ENCODE measurements around the gene UBE2J2. TPM values are rescaled to one million over a fixed set of nuclear protein-coding genes. Genes with fewer than 3 reads are reported as not detected.

UBE2J2 gene
- total RNA-seq, 4 donors from 2014 or later: 33.0 to 58.4 (median 36.2) TPM

DNA sequence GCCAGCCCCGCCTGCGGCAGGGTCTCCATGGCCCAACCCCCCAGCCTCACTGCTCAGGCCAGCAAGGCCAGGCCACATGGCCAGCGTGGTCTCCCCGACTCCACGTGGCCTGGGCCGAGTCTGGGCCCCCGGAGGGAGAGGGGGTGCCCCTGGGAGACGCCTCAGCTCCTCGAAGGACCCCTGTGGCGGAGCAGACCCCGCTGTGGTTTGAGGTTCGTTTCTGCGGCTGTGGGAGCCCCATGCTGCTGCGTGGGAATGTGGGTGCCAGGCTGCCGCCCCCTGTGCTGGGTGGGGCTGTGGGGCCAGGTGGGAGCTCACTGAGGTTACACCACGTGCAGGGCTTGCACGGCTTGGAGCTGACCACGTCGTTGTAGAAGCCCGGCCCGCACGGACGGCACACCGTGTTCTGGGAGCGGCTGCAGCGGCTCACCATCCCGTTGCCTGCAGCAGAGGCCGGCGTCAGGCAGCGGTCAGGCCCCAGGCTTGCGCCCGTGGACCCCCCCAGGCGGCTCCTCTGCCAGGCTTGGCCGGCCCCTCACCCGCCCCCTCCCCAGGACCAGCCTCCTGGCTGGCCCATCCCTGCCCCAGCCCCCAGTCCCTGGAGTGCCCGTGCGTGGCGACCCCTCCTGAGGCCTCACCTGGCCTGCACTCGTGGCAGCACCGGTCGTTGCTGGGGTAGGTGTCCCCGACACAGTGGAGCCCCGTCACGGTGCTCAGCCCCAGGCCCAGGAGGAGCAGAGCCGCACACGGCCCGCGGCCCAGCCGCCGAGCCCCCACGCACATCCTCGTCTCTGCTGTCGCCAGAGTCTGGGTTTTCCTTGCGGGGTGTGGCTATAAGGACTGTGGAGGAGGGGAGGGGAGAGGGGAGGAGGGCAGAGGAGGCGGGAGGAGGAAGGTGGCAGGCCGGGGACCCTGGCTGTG, 60.0 kb downstream of the UBE2J2 start, which contains the start of gene TNFRSF4:
TSS of gene TNFRSF4 (minus strand) at position 809 of the 921 bp plus-strand sequence. CDS start at position 783, 26 bp downstream.
- intact Hi-C loops (cut with DNase I): no loop called here
- 55 to 74% methylated on average over 13 to 14 of the region's 56 CpGs for WGBS, 2 donors

DNA sequence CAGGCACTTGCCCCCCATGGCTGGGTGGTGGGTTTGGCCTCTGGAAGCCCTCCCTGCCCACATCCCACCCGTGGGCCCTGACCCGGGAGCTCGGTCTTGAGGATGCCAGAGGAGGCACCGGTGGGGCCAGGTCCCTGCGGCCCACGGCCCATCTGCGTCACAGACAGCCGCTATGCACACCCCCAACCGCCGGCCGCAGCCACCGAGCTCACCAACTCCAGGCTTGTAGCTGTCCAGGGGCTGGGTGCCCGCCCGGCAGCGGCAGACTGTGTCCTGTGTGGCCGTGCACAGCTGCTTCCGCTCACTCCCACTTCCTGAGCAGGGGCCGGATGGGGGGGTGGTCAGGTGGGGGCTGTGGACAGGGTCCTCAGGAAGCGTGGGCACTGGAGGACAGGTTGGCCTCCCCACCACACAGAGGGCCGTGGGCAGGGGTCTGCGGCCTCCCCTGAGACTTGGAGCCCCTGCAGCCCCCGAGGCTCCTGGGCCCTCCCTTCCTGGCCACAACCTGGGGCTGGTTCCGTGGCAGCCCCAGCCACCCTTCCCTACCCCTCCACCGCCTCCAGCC, 60.8 kb downstream of the UBE2J2 start:
- H3K27ac ChIP-seq: peak overlapping the region in 1 of 3 donors; percentile 33
- no peaks in the 10 kb centered on the region for H3K9me3 ChIP-seq
- H3K36me3 ChIP-seq: peaks cover 15 to 16% of the 10 kb centered on the region in 2 donors
- intact Hi-C loops (cut with DNase I): no loop called here
- no peak for TF ChIP-seq POLR2A (IDR thresholded peaks at IDR 0.05)
- no peak for TF ChIP-seq CTCF (IDR thresholded peaks at IDR 0.05)
- H3K4me1 ChIP-seq: no peaks in the 10 kb centered on the region
- peak overlapping the region in 1 of 3 donors; percentile 6 for H3K4me3 ChIP-seq (replicated peaks in 1 of 3)
- peak in 1 of 2 donors; percentile 34 for DNase-seq
- no peaks in the 10 kb centered on the region for H3K27me3 ChIP-seq
- WGBS, 2 donors: 63 to 83% methylated on average over 1 to 4 of the region's 24 CpGs

More for the DNA sequence above, 60.0 kb downstream of the UBE2J2 start, which contains the start of gene TNFRSF4:
- peaks cover 23 to 24% of the 10 kb centered on the region in 2 donors for H3K36me3 ChIP-seq
- no peaks in the 10 kb centered on the region for H3K9me3 ChIP-seq
- H3K4me3 ChIP-seq (replicated peaks in 1 of 3): no peak within 1 kb of the TSS
- TF ChIP-seq CTCF (IDR thresholded peaks at IDR 0.05) (no peak), POLR2A (IDR thresholded peaks at IDR 0.05) (no peak)
- no peak for DNase-seq
- H3K27ac ChIP-seq: no peak within 1 kb of the TSS
- H3K27me3 ChIP-seq: no peaks in the 10 kb centered on the region
- no peaks in the 10 kb centered on the region for H3K4me1 ChIP-seq

GRCh38 chr1:1211541-1212441, 61.9 kb downstream of the UBE2J2 start:
- H3K27me3 ChIP-seq: no peaks in the 10 kb centered on the region
- H3K4me1 ChIP-seq: no peaks in the 10 kb centered on the region
- H3K36me3 ChIP-seq: peaks cover 6% of the 10 kb centered on the region in 2 donors
- no peak for TF ChIP-seq CTCF (IDR thresholded peaks at IDR 0.05)
- no peak for TF ChIP-seq POLR2A (IDR thresholded peaks at IDR 0.05)
- DNase-seq: no peak
- no peak overlapping the region for H3K4me3 ChIP-seq (replicated peaks in 1 of 3)
- no peaks in the 10 kb centered on the region for H3K9me3 ChIP-seq
- no peak overlapping the region for H3K27ac ChIP-seq
- WGBS, 2 donors: 81 to 83% methylated on average over 1 to 22 of the region's 28 CpGs
- intact Hi-C loops (cut with DNase I): no loop called here

DNA sequence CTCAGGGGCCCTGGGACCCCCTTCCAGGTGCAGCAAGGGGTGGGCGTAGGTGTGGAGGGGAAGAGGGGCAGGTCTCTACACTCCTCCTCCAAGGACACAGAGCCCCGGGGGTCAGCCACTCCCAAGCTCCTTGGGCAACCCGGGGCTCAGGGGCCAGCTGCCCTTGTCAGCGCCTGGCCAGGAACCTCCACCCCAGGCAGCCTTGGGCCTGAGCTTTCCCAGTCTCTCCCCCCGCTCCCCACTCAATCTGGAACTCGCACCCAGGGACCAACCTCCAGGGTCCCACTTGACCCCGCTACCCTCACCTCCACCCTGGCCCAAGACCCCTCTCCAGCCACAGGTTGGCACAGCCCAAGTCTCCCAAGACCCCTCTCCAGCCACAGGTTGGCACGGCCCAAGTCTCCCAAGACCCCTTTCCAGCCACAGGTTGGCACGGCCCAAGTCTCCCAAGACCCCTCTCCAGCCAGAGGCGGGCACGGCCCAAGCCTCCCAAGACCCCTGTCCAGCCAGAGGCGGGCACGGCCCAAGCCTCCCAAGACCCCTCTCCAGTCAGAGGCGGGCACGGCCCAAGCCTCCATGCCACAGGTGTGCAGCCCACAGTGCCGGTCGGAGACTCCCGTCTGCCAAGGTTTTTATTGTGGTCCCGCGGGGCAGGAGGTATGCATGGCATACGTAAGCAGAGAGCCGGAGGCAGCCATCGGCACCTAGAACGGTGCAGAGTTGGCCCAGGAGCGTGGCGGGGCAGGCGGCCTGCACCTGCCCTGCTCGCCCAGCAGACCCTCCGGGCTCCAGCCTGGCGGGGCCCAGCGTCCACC, 62.7 kb downstream of the UBE2J2 start:
- intact Hi-C loops (cut with DNase I): no loop called here
- Histone ChIP-seq H3K4me1 (peaks cover 6 to 8% of the 10 kb centered on the region in 2 donors), H3K27ac (no peak overlapping the region), H3K27me3 (no peaks in the 10 kb centered on the region), H3K36me3 (no peaks in the 10 kb centered on the region), H3K4me3 (replicated peaks in 1 of 3) (no peak overlapping the region), H3K9me3 (no peaks in the 10 kb centered on the region)
- 93 to 95% methylated on average over 14 to 23 of the region's 31 CpGs for WGBS, 2 donors
- no peak for DNase-seq
- no peak for TF ChIP-seq CTCF (IDR thresholded peaks at IDR 0.05)
- TF ChIP-seq POLR2A (IDR thresholded peaks at IDR 0.05): no peak
